HG03469 (cell line): Measurements from ENCODE around the gene LRFN2.

Experiments
- ATAC-seq: cut with Tn5 transposase; IDR thresholded peaks from one replicate; pipeline ENCODE4 v1.9.1; 2021; ENCODE audit warnings: mild to moderate bottlenecking, moderate library complexity, moderate number of reproducible peaks; ENCODE audit not compliant: unreplicated experiment

The LRFN2 gene

DNA sequence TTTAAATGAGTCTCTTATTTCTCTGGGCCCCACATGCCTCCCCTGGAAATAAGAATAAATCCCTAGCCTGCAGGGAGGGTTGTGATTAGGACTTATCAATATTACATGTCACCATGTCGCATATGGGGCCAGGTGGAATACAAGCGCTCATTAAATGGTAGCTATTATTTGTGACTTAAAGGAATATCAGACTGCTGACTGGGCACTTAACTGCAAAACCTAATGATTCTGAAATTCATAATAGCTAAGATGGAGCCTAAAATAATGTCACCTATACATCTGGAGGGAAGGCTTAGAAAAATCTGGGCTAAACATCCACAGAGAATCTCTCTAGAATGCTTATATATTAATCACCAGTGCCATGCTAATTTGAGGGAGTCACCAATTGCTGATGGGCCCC lies 106.5 kb downstream of the LRFN2 start:
- no peak for ATAC-seq

DNA sequence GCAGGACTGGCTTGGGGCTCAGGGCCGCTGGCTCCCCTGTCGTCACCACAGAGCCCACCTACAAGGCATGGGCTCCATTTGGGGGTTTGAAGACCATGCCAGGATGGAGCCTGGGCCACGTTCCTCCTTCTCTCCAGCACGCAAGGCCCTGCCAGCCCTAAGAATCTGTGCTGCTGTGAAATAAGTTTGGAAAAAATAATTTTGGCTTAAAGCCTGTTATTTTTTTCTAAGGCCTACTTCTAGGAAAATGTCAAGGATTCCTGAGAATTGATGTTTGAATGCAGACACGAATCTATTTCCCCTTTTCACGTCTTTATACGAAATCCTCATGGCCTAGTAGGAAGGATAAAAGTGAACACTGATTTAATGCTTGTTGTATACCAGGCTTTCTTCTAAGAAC lies 107.5 kb downstream of the LRFN2 start:
- no peak for ATAC-seq

DNA sequence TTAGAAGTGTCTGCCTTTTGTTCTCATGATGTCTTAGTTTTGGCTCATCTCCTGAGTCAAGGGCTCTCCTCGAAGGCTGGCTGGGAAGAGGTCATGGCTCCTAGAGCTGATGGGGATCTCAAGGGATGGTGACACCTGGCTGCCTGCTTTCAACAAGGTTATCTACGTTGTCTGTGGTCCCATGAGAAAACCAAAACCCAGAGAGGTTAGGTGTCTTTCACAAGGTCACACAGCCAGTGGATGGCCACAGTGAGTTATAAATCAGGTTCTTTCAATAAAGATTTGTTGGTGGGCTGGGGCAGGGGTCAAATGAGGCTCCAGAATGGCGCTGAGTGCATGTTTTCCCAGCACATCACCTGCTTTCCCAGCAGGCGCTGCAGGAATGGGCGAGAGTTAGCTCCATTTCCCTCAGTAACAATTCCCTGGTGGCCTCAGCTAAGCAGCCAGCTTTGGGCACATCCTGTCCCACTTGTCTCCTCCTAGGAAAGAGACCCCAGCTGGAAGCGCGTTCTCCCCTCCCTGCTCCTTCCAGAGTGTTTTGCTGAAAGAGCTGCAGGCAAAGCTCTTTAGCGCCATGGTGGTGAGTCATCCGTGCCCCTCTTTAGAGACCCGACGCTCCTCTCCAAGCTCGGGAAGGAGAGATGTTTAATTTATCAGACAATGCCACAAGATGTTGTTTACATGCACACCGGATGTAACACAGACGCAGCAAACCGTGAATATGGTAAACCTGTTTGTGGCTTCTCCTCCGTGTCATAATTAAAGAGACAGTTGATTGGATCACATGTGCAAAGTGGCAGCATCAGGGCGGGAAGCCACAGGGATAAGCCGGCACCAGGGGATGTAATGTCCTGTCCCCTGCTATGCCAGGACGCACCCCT lies 109.7 kb downstream of the LRFN2 start:
- ATAC-seq = no peak

DNA sequence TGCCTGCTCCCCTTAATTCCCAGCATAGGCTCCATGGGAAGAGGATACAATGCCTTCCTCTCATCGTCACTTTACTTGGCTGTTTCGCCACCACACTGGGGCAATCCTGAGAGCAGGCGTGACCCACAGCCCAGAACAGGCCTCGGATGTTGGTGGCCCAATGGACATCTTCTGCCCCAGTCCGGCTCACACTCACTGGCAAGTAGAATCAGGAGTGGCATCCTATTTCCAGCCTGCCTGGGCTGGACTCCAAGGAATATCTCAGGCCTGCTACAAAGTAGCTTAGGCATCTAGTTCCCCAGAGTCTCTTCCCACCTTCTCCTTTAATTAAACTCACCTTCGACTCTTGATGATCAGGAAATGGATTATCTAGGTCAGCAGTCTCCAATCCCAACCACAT lies 110.5 kb downstream of the LRFN2 start:
- no peak for ATAC-seq

DNA sequence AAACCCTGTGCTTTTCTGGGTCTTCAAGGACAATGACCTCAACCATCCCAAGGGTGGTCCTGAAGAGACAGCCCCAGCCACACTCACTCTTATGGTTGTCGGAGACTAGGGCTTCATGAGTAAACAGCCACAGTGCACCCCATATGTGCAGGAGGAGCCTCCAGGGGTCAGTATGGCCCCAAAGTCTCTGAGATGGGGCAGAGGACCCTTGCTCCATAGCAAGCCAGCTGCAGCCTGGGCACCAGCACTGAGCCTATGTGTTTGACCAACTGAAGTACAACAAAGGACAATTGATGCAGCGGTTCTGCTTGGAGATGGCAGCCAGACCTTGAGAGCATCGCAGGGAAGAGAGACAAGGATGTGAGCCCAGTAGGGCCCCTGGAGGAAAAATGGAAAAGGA lies 112.2 kb downstream of the LRFN2 start:
- no peak for ATAC-seq

DNA sequence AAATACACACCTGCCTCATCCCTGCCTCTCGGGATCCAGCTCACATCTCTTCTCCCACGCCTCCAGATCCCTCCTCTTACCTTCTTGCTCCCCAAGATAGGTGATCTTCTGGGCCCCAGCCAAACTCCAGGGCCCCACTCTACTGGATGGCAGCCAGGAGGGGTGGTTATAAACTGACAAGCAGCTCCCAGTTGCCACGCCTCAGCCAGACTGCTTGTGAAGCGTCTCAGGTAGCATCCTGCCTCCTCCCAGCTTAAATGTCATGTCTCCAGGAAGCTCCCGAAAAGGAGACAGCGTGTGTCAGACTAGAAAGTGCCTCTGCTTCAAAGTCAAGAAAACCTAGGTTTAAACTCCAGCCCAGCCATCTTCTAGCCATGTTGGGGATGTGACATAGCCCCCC lies 114.1 kb downstream of the LRFN2 start:
- no peak for ATAC-seq

DNA sequence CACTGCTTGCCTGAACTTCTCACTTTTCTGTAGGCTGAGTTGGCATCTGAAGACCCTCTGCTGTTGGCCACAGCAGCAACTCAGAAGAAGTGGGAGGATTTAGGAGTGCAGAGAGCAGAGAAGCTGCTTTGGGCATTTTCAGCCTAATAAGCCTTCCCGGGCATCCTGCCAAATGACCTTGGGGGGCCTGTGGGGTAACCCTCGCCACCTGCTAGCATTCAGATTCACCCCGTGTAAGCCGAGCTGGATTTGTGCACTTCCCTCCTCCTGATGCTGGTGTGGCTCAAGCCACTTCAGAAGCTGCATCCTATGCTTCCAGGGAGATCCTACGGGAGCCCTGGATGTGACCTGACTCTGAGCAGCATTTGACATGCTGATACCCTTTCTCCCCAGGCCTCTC lies 114.8 kb downstream of the LRFN2 start:
- ATAC-seq = no peak

DNA sequence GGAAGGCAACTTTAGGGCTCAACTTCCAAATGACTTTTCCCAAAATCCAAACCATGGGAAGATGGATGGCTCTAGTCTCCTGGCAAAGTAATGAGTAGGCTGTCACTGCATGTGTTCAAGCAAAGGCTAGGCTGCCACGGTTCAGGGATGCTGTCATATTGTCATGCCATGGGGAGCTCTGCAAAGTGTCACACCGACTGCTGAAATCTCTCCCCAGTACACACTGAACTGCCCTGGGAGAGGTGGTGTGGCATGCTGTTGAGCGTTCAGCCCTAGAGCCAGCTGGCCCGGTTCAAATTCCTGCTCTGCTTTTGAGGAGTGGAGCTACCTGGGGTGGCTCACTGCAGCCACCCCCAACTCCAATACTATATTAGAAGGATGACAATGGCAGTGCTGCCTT lies 115.9 kb downstream of the LRFN2 start:
- ATAC-seq = no peak

DNA sequence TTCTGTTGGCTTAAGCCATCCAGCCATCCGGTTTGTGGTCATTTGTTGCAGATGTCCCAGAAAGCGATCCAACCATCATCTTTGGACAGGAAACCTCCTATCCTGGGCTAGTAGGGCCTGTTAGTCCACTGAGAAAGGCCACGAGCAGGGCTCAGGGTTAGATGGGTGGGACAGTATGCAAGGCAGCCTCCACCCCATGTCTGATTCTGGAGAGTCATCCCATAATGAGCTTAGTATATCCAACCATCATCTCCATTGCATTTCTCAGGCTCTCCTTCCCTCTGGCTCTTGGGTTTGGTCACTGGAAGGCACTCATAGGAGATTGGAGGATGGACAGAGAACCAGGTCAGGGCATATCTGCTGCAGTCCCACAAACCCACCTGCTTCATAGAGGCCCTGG lies 117.8 kb downstream of the LRFN2 start:
- ATAC-seq = no peak

DNA sequence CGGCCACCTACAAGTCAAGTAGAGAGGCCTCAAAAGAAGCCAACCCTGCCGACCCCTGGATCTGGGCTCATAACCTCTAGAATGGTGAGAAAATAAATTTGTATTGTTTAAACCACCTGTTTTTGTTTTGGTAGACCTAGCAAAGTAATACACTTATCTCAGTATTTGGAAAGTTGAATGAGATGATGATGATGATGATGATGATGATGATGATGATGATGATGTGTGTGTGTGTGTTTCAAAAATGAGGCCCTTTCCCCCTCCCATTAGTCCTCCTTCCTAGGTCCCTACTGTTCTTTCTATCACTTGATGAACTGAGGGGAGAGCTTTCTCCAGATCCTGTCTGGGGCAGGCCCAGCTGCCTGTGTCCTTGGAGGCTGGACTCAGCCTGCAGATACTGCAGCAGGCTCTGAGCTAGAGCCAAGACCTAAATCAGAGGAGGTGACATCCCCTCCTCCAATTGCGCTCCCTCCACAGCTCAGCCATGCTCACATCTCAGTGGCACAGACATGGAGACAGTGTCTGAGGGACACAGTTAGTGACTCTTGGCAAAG lies 120.1 kb downstream of the LRFN2 start:
- no peak for ATAC-seq

DNA sequence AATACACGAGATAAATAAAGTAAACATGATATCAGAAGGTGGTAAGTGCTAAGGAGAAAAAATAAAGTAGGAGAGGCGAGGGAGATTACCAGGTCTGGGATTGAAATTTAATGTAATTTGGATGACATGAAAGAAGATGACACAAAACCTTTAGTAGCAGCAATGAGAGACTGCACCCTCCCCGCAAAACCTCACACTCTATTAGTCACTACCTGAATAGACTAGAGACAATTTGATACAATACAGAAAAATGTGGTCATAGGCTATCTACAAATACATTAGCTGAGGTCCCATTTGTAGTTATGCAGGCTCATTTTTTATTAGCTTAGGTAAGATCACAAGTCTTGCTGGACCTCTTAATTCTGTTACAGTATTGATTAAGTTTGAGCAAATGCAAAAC lies 125.5 kb downstream of the LRFN2 start:
- no peak for ATAC-seq

DNA sequence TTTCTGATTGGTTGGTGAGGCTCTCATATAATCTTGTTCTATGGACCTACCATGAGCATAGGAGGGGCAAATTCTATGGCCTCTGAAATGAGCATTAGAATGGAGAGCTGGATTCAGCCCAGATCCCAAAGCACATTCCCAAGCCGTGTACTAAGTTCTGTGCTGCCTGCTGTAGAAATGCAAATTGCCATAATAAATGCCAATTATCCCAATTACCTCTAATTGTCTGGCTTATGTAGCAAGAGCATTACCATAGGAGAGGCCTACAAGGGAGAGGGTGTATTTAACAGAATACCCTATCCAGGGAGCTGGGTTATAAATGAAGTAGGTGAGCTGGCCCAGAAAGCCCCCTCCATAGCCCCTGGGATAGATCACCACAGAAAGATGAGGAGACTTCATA lies 126.8 kb downstream of the LRFN2 start:
- no peak for ATAC-seq

DNA sequence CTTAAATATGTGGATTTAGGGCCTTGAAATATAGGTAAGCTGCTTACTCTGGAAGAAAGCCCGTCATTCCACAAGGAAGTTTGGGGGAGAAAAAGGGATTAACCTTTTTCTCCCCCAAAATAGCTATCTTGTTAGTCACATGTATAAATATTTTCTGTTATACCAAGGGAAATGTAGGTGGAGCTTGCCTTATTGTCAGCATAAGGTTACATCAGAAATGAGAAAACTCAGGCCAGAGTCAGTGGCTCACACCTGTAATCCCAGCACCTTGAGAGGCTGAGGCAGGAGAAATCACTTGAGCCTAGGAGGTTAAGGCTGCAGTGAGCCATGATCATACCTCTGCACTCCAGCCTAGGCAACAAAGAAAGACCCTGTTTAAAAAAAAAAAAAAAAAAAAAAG lies 129.9 kb downstream of the LRFN2 start:
- ATAC-seq = no peak

DNA sequence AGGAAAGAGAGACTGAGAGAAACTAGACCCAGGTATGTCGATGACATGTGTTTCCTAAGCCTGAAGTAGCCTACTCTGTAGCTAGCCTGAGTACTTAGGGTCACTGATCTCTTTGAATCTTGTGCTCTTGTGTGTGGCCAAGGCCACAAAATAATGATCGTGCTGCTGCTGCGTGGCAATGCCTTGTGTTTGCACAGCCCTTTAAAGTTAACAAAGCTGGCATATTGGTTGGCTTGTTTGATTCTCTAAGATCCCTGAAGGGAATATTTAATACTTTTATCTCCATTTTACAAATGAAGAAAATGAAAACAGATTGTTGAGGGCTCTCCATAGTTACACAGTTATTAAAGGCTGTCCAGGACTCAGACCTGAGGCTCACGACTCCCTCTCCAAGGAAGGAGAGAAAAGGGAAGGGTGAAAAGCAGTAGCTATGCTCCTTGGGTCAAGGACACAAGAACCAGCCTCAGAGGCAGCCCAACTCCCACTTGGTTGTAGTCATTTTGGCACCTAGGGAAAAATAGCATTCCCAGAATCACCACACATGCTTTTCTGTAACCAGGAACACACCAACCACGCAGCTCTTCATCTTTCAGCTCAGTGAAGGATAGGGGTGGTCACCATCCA lies 130.7 kb downstream of the LRFN2 start:
- no peak for ATAC-seq

DNA sequence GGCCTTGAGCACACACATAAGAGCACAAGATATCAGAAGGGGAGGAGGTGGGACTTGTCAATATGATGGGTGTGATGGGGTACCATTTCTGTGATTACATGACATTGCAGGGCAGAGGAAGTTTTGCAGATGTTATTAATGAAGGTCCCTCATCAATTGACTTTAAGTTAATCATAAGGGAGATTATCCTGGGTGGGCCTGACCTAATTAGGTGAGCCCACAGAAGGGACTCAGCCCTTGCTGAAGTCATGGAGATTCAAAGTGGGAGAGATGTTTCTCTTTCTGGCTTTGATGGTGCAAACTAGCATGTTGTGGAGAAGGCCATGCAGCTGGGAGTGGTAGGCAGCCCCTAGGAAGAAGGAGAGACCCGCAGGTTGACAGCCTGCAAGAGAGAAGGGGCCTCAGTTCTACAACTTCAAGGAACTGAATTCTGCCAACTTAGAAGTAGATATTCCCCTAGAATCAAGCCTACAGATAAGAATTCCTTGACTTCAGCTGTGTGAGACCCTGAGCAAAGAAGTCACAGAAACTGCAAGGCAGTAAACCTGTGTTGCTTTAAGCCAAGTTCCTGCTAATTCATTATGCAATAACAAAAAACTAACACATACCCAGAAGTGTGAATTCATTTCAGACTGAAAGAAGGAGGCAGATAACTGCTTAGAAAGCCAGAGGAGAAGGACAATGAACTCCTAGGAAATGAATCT lies 131.3 kb downstream of the LRFN2 start:
- ATAC-seq = no peak

DNA sequence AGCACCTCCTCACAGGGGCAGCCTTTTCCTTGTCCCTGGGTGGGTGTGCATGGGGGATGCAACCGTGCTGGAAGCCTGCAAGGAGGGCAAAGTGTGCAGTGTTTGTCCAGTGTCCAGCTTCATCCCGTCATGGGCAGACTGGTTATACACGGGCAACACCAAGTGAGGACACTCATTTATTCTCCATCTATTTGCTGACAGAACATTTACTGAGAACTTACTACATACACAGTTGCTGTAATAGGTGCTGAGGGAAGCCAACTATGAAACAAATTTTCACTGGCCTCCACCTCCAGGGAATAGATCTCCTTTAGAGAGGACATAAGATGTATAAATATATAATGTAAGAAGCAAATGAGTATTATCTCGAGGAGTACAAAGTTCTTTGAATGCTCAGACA lies 136.7 kb downstream of the LRFN2 start:
- ATAC-seq = no peak

DNA sequence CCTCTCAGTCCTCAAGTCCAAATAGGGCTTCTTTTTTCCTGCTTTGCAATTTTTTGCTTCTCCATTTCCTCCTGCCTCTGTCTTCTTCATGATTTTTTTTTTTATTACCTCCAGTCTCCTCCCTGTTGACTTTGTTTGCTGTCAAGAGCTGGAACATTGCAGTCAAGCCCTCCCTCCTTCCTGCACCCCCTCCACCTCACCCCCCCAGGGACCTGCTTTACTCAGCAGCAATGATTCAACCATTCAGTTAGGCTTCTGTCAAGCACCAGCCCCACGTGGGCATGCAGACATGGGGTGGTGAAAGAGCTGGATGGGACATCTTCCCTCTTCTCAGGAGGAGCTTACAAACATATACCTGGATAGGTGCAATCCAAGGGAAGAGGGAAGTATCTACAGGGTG lies 142.4 kb downstream of the LRFN2 start:
- ATAC-seq = no peak

DNA sequence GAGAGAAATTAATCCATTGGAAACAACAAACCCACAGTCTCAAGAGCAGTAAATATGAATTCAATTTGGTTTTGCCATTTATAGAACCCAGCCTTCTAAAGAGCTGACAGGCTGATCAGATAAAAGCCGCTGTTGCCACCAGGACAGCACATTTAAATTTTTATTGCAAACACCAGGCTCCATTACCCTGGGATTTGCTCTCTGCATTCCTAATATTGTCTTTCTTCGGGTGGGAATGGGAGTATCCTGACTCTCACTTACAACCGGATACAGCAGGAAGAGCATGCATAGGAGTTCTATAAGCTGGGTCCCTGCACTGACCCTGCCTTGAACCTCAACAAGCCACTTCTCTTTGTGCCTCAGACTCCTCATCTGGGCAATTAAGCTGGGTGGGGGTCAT lies 142.9 kb downstream of the LRFN2 start:
- no peak for ATAC-seq

DNA sequence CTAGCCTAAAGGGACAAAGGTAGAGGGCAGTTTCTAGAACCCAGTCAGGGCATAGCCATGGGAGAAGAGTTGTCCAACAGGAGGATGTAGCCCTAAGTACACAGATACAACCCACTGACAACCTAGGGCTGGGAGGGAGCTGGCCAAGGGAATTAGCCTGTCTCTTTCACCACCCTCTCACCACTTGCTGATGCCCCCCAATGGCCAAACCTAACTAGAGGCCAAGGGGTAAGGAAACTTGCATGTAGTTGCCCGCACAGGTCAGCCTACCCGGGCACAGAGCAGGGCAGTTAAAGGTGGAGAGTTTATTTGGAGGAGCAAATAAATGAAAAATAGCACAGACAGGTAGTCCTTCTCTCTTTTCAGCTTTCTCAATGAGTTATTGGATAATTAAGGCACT lies 143.3 kb downstream of the LRFN2 start:
- no peak for ATAC-seq

DNA sequence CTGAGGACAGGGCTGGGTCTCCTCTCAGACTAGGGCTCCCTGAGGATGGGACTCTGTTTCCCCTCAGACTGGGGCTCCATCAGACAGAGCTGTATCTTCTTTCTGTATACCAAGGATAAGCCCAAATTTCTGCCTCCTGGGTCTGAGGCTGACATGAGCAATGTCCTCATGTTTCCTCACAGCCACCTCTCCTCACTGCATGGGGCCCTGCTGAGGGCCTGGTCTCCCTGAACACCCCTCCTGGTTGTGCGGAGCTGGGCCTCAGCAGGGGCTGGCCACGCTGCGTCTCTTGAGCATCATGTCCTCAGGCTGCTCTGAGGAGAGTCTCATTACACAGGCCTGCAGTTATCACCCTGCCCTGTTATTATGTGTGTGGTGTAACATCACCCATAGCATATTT lies 144.6 kb downstream of the LRFN2 start:
- ATAC-seq = no peak

DNA sequence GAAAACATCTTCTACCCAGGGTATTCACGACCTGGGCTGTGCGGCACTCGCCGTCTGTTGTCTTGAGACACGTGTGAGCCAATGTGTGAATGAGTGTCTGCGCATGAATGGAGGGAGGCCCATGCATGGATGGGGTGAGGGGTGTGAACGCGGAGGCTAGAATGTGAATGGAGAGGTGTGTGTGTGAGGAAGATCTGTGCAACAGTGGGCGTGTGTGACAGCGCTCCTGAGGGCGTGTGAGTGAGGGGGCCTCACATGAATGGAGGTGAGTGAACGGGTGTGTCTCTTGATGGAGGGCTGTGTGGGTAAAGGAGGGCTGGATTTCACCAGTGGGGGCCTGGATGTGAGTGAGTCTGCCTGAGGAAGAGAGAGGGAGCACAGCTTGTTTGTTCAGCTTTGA lies 146.0 kb downstream of the LRFN2 start:
- ATAC-seq = no peak

DNA sequence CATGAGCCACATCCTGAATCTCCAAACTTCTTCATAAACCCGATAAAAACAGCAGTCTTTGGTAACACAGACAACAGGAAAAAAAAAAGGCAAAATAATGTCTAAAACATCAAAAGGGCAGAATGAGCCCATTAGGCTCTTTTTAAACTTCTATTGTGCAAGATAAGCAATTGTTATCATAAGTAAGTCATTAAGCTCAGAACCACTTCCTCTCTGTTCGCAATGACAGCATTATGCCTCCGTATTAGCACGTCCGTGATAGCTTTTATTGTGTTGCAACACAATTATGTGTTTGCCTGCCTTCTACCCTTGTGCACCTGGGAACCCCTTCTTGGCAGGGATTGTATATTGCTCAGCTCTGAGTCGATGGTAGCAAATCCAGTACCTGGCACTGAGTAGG lies 147.1 kb downstream of the LRFN2 start:
- no peak for ATAC-seq
